NCI-H2107 treated with DMSO at 0.1 percent for 48 hours (cell line): ENCODE results near the gene THSD7B.
"Not testable (repeated sequence)": the region's sequence is repeated elsewhere in the genome, so short reads cannot be mapped to it uniquely, and the experiment has no call there.

Source experiments
- DNase-seq: peaks from one replicate; lab custom pipeline; 2025; ENCODE audit not compliant: unreplicated experiment; lab: John Stamatoyannopoulos, UW

The THSD7B gene

DNA sequence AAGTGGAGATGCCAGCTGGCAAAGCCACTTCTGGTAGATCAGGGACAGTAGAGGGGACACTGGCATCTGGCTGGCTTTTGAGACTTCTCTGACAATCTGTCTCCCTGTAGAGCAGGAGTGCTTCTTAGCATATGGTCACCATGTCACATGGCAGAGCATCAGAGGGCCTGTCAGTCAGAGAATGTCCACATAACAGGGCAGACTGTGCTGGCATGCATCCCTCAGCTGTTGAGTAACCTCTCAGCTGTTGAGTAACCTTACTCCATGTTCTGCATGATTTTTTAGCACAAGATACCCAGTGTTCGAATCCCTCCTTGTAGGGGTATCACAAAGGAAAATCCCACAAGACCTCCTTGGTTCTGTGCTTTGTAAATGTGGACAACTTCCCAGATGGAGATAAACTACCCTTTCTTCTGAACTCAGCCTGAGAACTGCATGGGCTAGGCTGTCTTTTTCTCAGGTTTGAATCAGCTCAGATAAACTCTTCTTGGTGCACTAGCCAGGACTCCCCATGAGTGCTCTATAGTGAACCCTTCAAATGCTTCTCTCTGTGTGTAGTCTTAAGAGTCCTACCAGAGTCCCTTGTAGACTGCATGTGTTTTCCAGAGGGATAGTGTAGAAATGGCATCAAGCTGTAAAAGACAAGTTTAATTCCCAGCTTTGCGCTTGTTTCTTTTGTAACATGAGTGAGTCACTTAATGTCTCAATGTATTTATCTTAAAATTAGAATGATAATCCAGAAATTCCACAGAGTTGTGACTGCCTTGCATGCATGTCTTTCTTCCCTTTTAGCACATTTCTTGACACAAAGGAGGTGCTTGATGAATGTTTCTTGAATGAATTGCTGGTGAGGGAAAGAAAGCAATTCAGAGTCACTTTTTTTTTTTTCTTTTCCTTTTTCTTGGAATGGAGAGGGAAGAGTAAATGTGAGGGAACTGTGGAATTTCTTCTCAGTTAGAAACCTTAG lies 756.6 kb downstream of the THSD7B start:
- no peak for DNase-seq

DNA sequence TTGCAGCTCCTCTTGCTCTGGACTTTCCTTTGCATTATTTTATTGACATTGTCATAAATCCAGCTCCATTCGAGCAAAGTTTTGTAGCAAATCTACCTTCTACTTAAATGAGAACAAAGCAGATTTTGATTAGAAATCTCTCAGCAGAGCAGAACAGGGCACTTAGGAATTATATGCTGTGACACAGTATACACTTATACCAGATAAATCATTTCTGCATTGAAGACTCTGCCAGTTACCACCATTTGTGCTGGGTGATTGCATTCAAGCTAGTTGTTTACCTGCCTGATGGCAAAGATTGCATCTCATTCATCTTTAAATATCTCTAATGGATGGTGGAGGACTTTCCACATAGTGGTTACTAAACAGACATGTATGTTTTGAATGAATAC lies 757.3 kb downstream of the THSD7B start:
- no peak for DNase-seq

DNA sequence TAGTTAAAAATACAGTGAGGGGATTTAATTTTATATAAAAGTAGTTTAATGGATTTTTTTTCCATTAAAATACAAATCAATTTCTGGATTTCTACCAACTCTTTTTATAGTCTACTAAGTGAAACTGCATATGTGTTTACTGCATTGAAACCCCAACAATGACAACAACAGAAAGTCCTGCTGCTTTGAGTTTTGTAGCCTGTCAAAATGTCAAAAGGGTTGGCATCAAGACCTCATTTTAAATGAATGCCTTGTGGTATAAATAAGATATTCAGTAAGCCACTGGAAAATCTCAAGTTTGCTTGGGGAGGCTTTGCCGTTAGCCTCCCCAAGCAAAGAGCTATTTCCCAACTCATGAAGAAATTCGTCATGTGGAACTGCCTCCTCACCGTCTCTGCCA lies 758.6 kb downstream of the THSD7B start:
- no peak for DNase-seq

DNA sequence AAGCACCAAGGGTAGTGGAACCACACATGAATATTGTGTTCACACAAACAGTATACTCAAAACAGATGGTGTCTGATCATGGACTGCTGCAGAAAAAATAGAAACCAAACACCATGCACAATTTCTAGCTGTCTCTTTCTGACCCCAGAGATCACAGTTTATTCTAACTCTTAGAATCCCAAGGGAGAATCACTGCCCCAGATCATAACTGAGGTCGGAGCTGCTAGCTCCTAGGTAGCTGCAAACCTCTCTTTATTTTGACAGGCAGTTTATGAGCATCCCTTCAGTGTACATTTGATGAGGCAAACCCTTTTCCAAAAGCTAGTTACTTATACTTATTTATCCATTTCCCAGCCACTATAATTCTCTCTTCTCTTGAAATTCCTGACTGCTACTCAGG lies 759.8 kb downstream of the THSD7B start:
- no peak for DNase-seq

DNA sequence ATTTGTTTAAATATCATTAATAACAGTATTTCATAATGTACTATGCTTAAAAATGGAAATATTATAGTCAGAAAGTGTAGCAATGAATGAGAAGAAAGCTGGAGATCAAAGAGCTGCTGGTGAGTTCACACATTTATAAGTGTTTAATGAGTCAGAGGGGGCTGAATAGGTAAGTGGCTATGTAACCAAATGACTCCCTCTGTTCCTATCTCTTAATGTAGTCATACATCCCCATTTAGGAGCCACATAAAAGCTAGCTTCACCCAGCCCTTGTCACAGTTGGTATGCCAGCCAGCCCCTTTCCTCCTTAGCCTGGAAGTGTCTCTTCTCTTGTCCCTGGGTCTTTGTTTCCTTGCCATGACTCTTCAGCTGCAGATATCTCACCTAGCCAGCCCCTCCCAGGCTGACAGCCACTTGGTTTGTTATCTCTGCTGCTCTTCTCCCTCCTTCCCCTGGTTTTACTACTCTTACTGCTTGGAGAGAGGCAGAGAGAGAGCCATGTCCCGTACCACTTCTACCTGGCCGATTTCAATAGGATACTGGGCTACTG lies 760.4 kb downstream of the THSD7B start:
- no peak for DNase-seq

DNA sequence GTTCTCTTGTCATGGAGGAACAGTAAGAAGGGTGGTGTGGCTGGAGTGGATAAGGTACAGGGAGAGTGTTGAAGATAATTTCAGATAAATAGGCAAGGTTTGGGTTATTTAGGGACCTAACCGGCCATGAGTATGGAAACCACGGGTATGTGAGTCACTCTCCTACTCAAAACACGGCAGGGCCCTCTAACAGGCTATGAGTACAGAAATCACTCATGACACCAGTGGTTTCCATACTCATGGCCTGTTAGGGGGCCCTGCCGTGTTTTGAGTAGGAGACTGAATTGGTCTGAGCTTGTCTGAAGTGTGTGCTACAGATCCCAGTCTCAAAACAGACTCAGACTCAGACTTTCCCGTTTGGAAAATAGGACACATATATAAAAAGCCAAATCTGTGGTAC lies 770.6 kb downstream of the THSD7B start:
- DNase-seq = no peak

DNA sequence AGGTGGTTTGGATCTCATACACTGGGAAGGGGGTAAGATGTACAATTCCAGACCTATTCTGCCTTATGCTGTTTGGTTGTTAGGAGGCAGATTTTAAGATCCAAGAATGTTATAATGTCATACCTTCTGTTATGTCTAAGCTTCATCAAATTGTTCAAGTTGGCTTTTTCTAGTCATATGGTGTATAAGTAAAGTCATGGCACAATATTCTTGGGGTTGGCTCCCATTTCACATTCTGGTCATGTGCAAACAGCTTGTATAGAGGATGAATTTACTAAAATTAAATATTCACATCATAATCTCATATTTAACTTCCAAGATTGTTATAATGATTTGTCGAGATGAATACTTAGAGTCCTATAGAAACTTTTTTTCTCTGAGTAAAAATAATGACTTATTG lies 774.0 kb downstream of the THSD7B start:
- DNase-seq = no peak

DNA sequence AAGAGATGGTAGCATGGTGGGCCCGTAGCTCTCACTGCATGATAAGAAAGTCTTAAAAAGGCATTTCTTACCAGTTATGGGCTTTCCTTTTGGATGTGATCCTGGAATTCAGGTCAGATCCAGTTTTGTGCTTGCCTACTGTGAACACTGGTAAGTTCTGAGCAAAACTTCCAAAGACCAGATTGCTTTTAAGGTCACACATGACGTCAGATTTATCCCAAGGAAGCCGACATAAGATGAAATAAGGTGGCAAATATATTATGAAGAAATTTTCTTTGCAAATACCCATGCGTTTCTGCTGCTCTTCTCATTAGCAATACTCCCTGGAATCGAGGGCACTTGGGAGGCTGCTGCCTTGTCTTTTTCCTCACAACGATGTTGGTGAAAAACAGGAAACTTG lies 782.5 kb downstream of the THSD7B start:
- no peak for DNase-seq

DNA sequence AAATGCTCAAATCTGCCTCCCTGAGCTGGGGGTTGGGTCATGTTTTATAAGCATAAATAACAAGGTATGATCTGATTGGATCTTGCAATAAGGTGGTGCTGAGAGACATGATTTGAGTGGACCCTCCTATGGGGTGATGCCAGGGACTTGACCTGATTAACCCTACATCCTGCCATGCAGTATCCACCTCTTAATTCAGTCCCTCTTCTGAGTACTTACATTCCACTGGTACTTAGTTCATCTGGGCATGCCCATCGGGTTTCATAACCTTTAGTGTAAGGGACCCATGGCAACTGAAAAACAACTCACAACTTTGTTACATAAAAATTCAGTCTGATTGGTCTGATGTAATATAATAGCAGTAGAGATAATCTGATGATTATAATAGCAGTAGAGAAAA lies 801.0 kb downstream of the THSD7B start:
- DNase-seq = no peak

DNA sequence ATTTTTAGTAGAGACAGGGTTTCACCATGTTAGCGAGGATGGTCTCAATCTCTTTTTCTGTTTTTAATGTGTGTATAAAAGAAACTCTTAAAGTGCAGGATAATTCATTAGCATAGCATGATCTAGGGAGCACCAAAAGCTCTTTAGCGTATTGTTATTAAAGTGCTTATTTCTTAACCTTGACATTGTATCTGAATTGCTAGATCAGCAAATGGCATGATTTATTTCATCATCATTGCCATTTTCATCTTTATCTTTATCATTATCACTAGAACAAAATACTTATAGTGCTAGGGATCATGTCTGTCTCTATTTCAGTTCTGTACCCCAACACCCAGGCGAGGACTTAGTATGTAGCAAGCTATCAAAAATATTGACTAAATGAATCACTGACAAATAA lies 805.1 kb downstream of the THSD7B start:
- DNase-seq = no peak

DNA sequence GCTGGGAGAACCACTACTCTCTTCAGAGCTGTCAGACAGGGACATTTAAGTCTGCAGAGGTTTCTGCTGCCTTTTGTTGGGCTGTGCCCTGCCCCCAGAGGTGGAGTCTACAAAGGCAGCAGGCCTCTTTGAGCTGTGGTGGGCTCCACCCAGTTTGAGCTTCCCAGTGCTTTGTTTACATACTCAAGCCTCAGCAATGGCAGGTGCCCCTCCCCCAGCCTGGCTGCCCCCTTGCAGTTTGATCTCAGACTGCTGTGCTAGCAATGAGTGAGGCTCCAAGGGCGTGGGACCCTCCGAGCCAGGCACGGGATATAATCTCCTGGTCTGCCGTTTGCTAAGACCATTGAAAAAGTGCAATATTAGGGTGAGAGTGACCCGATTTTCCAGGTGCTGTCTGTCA lies 822.5 kb downstream of the THSD7B start:
- not testable (repeated sequence) for DNase-seq

DNA sequence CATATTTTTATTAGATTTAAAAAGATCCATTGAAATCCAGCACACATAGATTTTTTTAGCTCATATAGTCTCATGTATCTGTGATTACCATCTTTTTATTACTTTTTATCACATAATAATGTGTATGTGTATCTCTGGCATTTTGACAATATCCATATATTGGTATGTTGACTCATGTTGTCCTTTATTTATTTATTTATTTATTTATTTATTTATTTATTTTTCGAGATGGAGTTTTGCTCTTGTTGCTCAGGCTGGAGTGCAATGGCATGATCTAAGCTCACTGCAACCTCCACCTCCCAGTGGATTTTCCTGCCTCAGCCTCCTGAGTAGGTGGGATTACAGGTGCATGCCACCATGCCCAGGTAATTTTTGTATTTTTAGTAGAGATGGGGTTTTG lies 823.2 kb downstream of the THSD7B start:
- not testable (repeated sequence) for DNase-seq

DNA sequence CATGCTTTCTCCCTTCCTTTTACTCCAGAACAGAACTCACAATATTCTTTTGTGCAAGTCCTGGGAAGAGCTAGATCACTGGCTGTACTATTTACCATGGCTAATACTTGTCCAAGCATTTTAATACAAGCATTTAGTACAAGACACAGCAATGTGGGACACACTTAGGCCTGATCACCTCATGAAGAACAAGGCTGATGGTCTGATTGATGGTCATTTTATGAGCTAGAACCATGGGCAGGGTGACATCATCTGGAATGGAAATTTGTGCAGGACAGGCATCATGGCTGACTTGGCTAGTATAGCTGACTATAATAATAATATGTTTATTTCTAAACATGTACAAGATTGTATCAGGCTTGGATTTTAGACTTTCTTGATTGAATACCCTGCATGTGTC lies 824.8 kb downstream of the THSD7B start:
- DNase-seq = no peak

DNA sequence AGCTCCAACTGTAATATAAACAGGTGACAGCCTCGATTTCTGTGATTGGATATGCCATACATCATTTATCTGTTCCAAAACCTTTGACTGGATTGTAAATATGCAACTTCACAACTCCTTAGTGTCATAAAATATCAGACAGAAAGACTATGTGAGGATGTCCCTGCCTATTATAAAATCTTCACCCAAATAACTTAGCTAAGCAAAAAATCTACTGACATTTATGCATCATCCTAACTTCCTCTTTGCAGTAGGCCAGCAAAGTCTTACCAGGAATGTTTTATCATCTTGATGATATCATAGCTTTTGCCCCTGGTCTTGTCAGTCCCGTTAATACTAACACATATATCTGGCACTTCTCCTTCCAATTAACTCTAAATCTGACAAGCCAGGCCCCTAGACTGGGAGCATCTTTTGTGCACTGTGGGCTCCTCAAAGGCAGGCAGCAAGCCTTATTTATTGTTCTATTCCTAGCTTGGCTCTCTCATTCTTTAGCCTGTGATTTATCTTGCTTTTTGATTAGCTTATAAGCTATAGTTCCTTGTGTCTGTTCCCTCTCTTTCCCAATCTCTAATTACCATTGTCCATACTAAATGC lies 842.5 kb downstream of the THSD7B start:
- DNase-seq = no peak

DNA sequence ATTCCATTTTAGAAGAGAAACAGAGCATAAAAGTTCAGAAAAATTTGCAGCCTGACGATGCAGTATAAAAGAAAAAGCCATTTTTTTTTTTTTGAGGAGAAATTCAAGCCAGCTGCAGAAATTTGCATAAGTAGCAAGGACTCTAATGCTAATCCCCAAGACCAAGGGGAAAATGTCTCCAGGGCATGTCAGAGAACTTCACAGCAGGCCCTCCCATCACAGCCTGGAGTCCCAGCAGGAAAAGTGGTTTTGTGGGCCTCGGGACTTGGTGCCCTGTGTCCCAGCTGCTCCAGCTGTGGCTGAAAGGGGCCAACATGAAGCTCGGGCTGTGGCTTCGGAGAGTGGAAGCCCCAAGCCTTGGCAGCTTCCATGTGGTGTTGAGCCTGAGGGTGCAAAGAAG lies 873.6 kb downstream of the THSD7B start:
- no peak for DNase-seq

DNA sequence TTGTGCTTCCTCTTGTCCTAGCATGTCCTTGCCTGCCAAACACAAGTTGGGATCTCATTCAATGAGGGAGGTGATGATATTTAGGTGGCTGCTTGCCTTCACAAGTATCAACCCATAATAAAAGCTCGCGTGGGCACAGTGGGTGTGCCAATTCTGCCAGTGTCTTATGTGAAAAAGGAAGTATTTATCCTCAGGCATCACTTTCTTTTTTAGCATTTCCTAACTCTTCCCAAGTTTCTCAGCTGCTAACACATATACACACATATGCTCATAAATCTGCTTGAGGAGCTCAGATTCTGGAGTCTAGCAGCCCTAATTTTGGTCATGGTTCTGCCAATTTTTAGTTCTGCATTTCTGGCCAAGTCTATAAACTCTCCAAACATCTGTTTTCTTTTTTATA lies 879.4 kb downstream of the THSD7B start:
- no peak for DNase-seq

DNA sequence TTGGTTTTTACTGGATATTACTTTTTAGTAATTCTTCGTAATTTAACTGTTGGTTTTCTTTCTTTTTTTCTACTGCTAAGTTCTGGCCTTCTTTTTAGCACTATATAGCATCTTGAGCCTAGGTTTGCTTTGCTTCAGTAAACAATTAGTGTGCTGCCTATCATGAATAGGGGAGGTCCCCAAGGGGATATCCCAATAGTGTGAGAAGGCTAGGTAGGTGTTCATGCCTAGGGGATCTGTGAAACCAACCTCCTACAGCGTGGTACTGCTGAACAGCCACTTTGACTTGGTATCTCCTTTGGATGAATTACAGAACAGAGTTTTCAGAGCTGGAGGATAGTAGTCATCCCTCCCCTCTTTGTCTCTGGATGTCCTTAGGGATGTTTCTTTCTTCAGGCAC lies 888.7 kb downstream of the THSD7B start:
- DNase-seq = no peak

DNA sequence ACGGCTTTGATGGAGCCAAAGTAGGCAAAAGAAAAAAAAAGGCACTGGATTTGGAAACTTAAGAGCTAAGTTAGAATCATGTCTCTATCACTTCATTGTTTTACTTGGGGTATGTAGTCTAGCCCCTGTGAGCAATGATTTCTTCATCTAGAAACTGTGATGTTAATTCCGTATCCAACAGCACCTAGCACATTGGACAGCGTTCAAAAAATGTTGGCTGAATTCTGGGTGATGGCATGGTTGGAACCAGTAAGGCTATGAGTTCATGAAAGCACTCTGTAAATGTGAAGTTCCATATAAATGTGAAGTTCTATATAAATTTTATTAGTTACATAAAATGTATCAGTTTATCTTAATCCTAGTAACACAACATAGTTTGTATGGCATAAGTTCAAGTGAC lies 890.5 kb downstream of the THSD7B start:
- no peak for DNase-seq

DNA sequence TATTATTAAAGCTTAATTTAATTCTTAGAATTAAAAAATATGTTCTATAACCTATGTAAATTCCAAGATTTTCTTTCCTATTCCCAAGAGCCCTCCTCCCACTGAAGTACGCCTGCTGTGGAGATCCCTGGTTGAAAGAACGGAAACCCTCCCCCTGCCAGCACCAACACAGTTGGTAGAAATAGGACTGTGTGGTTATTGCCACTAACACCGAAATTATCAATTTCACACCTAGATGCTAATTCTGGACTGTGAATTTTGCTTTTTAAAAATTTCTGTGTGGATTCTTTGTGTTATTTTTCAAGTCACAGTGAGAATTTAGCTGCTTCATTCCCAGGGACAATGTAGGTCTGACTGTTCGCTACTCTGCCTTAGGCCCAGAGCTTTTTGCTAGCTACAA lies 893.1 kb downstream of the THSD7B start:
- DNase-seq = no peak

DNA sequence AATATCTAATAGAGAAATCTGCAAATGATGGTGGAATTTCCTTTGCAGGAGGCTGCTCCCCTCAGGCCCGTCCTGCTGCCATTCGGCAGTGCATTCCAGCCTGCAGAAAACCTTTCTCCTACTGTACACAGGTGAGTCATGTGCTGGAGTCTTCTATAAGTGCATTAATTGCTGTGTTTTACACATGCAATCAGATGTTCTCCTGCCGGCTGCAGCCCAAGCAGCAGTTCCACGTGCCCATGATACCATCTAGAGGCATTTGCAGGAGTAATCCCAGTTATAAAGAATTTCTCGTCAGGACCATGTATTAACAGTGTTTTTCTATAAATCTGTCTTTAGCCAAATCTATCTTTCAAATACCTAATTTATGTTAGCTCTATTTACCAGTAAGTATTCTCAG lies 894.3 kb downstream of the THSD7B start:
- DNase-seq = no peak

DNA sequence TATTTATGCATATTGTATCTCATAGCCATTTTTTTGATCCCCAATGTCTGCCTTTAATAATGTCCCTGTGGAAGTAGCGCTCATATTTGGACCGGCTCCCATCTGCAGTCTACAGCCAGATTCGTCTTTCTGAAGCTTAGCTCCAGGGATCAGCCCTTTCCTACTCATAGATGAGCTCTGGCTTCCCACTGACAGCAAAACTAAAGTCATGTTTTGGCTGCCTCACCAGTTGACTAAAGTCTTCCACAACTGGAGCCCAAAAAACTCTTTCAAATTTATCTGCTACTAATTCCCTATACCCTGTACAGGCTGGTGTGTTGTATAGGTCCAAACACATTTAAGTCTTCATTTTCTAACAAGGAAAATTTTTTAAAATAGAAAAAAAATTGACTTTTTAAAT lies 904.8 kb downstream of the THSD7B start:
- no peak for DNase-seq

DNA sequence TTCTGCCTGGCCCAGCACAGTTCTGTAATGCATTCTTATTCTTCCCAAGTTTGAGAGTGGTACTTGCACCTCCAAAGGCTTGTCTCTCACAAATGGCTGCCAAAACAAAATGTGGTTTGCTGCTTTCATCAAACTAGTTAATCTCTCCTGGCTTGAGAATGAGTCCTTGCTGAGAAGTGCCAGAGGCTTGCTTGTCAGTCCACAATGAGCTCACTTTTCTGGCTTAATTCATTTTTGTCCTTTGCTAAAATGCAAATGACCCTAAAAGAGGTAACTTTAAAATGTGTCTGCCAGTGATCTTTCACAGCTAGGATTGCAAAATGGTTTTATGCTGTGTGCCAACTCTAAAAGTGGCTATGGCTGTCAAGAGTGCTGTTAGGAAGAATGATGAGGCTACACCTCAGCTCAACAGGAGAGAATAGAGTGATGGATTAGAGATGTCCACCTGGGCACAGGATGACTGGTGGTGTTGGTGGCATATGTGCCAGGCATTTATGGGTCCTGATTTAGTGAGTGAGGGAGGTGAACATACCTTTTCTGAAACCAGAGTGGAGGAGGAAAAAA lies 907.7 kb downstream of the THSD7B start:
- no peak for DNase-seq
